Psoas muscle (tissue), 8 donors: Measurements from ENCODE around the gene MISFA. TPM values are rescaled to one million over a fixed set of nuclear protein-coding genes. Genes with fewer than 3 reads are reported as not detected.
"Not testable (repeated sequence)": the region's sequence is repeated elsewhere in the genome, so short reads cannot be mapped to it uniquely, and the experiment has no call there.

Experiments
- ATAC-seq, 4 donors: fragments of 200-7000 bp; cut with Tn5 transposase; one replicate each; pipeline ENCODE4 v1.9.1; 2020; ENCODE audit warnings: moderate library complexity in 3 of 4, mild to moderate bottlenecking in 2 of 4
- DNase-seq, 2 donors: peaks; one replicate each; pipeline ENCODE4 v3.0.0-alpha.2; 2020
- H3K27ac ChIP-seq: fragments of 200-600 bp; one replicate; pipeline ENCODE4 v1.8.0; 2022
- H3K27me3 ChIP-seq, 3 donors: fragments of 200-600 bp in 1 of 3; one replicate each; pipeline versions ENCODE4 v1.6.1 to v1.8.0; 2013 to 2022; ENCODE audit warnings: low read length in 2 of 3, mild to moderate bottlenecking in 2 of 3, moderate library complexity in 1 of 3; ENCODE audit not compliant: insufficient read depth in 3 of 3
- H3K36me3 ChIP-seq, 2 donors: fragments of 200-600 bp in 1 of 2; one replicate each; pipeline versions ENCODE4 v1.6.1 to v1.8.0; 2013 to 2022; ENCODE audit warnings: low read depth in 1 of 2, mild to moderate bottlenecking in 1 of 2, moderate library complexity in 1 of 2; ENCODE audit not compliant: insufficient read depth in 1 of 2
- H3K4me1 ChIP-seq: fragments of 200-600 bp; one replicate; pipeline ENCODE4 v1.8.0; 2022
- H3K4me3 ChIP-seq: fragments of 200-600 bp; one replicate; pipeline ENCODE4 v1.8.0; 2022; ENCODE audit warnings: mild to moderate bottlenecking
- H3K9me3 ChIP-seq: fragments of 200-600 bp; one replicate; pipeline ENCODE4 v1.8.0; 2022
- WGBS, 3 donors: extraction: QIAGEN DNeasy Blood & Tissue Kit; methylation state at CpG; one replicate each; pipeline versions ENCODE4 v1.1.6 to v1.1.7; 2013; 5-methylcytosine and 5-hydroxymethylcytosine counted together
- intact Hi-C, 2 donors: fragments of 100-400 bp; cut with DNase I; formaldehyde crosslinking; loops; one replicate each; pipeline versions ENCODE4 v1.11.0 to v1.14.2; 2022
- polyA plus RNA-seq, 3 donors: library from polyadenylated mRNA; stranded (reverse); fragments of 200-250 nt; gene quantifications; one replicate each; pipeline ENCODE4 v1.2.3, GENCODE V29; 2013
- total RNA-seq, 4 donors: library from RNA; stranded (reverse); fragmentation: NEBNext Ultra II Directional in 2 of 4; extraction: Animal tissue kit (Norgen Biotek cat#: 25700) in 2 of 4; gene quantifications; one replicate each; pipeline versions ENCODE4 v1.2.1 to v1.2.4, GENCODE V29; 2021 to 2023
- TF ChIP-seq, protein P1 (sequence below): fragments of 200-600 bp; IDR thresholded peaks from one replicate; pipeline ENCODE4 v1.8.0; 2022; ENCODE audit warnings: antibody characterized with exemption
- donor health status: healthy with polysubstance abuse.
- donor health status: DM: no; HTN: no; CAD: no; lungs with moderate emphysema.
- donor health status: Bipolar disorder and iron deficiency.
- donor health status: healthy.
- donor health status: DM: yes; HTN: yes; CAD: no.
- donor health status: DM: no; HTN: no; CAD: no.
- donor health status: DM: no; HTN: no; CAD: no.
- donor health status: DM: yes; HTN: yes; CAD: no.

MISFA gene
- total and polyA plus RNA-seq, 7 donors: 1.4 to 7.2 (median 5.8) TPM

DNA sequence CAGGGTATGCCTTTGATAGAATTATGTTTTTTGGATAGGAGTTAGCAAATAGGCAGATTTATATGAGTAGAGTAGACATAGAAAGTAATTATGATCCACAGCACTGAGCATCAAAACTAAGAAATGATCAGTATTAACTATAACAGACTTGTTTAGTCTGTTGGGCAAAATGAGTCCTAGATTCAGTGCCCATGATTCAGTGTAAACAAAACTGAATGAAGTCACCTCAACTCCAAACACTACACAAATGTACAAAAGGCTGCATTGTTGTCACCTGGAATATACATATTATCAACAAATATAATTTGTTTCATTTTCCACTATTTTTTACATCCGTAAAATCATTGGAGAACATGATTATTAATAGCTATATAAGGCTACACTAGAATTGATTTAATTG, 17.8 kb upstream of the MISFA start:
- Histone ChIP-seq H3K36me3 (peaks cover 5 to 41% of the 10 kb centered on the region in 2 donors), H3K4me1 (peaks cover under 1% of the 10 kb centered on the region), H3K4me3 (no peak overlapping the region), H3K27me3 (no peaks in the 10 kb centered on the region), H3K9me3 (no peaks in the 10 kb centered on the region), H3K27ac (no peak overlapping the region)
- ATAC-seq: no peak
- 90 to 98% (median 91%) methylated on average over 1 of the region's 1 CpG for WGBS, 3 donors
- DNase-seq: no peak
- intact Hi-C loops: loop anchor here in 1 of 2 donors (10.0 kb wide), 1 partner anchor 53 kb away; the partner anchor contains the start of gene SPTY2D1
- TF ChIP-seq, protein P1, sequence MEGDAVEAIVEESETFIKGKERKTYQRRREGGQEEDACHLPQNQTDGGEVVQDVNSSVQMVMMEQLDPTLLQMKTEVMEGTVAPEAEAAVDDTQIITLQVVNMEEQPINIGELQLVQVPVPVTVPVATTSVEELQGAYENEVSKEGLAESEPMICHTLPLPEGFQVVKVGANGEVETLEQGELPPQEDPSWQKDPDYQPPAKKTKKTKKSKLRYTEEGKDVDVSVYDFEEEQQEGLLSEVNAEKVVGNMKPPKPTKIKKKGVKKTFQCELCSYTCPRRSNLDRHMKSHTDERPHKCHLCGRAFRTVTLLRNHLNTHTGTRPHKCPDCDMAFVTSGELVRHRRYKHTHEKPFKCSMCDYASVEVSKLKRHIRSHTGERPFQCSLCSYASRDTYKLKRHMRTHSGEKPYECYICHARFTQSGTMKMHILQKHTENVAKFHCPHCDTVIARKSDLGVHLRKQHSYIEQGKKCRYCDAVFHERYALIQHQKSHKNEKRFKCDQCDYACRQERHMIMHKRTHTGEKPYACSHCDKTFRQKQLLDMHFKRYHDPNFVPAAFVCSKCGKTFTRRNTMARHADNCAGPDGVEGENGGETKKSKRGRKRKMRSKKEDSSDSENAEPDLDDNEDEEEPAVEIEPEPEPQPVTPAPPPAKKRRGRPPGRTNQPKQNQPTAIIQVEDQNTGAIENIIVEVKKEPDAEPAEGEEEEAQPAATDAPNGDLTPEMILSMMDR: no peak

DNA sequence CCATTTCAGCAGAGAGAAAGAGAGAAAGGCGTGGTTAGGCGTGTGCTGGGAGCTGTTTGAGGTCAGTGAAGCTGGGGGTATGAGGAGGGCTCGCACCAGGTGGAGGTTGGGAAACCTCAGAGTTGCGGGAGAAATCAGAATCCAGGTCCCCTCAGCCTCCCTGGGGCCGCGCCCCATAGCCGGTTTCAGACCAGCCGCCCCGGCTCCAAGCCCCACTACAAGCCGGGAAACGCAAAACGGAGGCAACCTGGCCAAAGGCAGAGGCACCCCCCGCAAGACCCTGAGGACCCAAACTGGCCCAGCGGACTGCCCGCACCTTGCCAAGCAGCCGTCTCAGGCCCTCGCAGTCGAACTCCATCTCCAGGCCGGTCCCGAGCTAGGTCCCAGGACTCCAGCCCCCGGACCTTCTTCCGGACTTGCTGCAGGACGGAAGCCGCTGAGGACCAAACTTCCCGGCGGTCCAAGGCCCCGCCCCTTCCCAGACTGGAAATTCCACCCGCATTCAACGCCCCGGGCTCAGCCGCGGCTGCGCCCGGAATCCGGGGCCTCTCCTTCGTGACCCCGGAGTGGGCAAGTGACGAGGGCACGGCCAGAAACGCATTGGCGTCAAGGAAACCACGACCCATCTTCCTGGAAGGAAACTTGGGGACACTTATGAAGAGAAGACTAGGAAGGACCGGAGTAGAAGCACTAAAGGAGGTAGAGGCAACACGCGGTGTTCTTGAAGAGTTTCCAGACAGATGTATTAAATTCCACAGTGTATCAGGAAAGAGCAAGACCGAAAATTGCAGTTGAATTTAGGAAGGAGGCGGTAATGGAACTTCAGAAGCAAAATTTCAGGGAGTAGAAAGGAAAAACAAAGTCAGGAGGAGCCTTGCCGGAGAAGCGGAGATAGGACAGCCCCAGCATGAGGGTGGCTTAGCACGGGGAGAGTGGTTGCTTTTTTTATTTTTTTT, 11.0 kb upstream of the MISFA start, which contains the start of gene UEVLD:
TSS of gene UEVLD (minus strand) at position 438 of the 956 bp plus-strand sequence. CDS start at position 358, 80 bp downstream.
- intact Hi-C loops: loop anchor here (2.0 to 10.0 kb wide), 3 partner anchors 46 to 62 kb away; partner anchors contain the start of genes SPTY2D1 (in 2 of the 2) and TSG101 (in 1 of the 2)
- WGBS, 3 donors: 0 to 1% (median 0%) methylated on average over 50 of the region's 50 CpGs
- H3K27ac ChIP-seq: peak within 1 kb of the TSS; percentile 85
- DNase-seq (peak; percentile 93 to 94), ATAC-seq (peak; percentile 96 to 98 (median 98))
- peaks cover 0 to 14% of the 10 kb centered on the region in 2 donors for H3K36me3 ChIP-seq
- H3K4me3 ChIP-seq: peak within 1 kb of the TSS; percentile 96
- no peaks in the 10 kb centered on the region for H3K27me3 ChIP-seq
- TF ChIP-seq, protein P1: no peak
- peaks cover 35% of the 10 kb centered on the region for H3K4me1 ChIP-seq
- H3K9me3 ChIP-seq: no peaks in the 10 kb centered on the region

DNA sequence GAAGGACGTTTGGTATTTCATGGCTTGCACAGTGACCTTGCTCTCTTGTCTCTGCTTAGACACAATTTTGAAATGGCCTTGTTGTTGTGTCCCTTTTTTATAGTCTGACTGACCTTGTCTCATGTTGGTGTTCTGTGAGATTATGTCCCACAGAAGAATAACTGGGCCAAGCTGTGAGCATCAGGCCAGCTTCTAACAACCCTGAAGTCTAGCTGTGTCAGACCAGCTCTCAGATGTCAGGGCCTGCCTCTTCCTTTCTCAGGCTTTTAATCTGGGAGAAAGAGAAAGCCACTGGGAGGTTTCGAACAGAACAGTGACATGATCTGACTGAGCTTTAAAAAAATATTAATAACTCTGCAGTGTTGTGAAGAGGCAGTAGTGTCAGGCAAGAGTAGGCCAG, 9.0 kb upstream of the MISFA start:
- H3K36me3 ChIP-seq: peaks cover 0 to 5% of the 10 kb centered on the region in 2 donors
- ATAC-seq: no peak
- H3K27ac ChIP-seq: peak overlapping the region; percentile 85
- intact Hi-C loops: no loop called here
- H3K9me3 ChIP-seq: no peaks in the 10 kb centered on the region
- peaks cover 35% of the 10 kb centered on the region for H3K4me1 ChIP-seq
- WGBS, 3 donors: 19 to 26% (median 24%) methylated on average over 2 of the region's 2 CpGs
- H3K27me3 ChIP-seq: no peaks in the 10 kb centered on the region
- TF ChIP-seq, protein P1: no peak
- no peak for DNase-seq
- H3K4me3 ChIP-seq: peak overlapping the region; percentile 96

DNA sequence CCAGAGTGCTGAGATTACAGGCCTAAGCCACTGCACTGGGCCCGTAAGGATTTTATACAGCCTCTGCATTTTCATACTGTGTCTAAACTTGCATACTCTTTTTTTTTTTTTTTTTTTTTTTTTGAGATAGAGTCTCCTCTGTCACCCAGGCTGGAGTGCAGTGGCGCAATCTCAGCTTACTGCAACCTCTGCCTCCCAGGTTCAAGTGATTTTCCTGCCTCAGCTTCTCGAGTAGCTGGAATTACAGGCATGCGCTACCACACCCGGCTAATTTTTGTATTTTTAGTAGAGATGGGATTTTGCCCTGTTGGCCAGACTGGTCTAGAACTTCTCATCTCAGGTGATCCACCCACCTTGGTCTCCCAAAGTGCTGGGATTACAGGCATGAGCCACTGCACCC, 5.5 kb upstream of the MISFA start:
- H3K9me3 ChIP-seq, H3K27ac ChIP-seq, intact Hi-C loops, H3K4me3 ChIP-seq, H3K27me3 ChIP-seq, ATAC-seq, DNase-seq: not testable (repeated sequence)
- WGBS, 3 donors: 84 to 89% (median 89%) methylated on average over 5 of the region's 5 CpGs
- Histone ChIP-seq H3K36me3 (peaks cover 0 to 12% of the 10 kb centered on the region in 2 donors), H3K4me1 (peaks cover 26% of the 10 kb centered on the region)
